Measurements from ENCODE around the gene WDTC1. TPM values are rescaled to one million over a fixed set of nuclear protein-coding genes. Genes with fewer than 3 reads are reported as not detected.

WDTC1 gene
- total and polyA plus RNA-seq, 2 experiments from 2014 or later: 3.8 to 14.0 TPM

DNA sequence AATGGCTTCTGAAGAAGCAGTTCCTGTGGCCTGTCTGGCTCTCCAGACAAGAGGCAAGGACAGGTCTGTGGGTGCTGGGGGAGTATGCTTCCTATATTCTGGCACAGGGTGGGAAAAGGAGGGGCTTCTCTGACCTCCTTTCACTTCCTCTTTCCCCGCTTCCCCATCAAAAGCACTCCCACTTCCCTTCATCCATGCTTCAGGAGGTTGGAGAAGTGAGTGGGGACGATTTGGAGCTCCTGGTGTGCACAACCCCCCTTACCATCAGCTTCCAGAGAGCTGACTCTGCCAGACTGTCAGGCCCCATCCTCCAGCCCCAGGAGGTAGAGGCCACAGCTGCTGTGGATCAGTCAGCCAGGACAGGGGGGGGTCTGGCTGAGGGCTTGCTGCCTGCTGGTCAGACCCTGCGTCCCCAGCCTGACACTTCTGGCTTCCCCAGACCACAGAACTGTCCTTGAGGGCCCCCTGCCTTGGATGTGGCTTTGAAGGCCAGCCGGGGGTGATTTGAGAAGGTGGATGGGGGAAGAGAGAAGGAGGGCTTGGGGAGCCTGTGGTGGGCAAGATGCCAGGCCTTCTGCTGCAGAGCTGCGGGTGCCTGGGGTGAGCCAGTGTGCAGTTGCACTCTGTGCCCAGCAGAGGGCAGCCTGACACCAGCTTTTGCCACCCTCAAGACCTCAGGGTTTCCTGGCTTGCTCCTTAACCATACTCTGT, 66.1 kb downstream of the WDTC1 start:
- no peak overlapping the region for H3K4me2 ChIP-seq
- H3K4me1 ChIP-seq (ENCODE audit: insufficient read depth): peaks cover 15% of the 10 kb centered on the region
- ATAC-seq: peak; percentile 83
- H3K36me3 Mint-ChIP-seq (ENCODE audit: low read depth): no peaks in the 10 kb centered on the region; the same call in 2 of the 3 replicates
- H3K4me1 Mint-ChIP-seq: peaks cover 32% of the 10 kb centered on the region
- no peak overlapping the region for H2AFZ ChIP-seq
- no peak overlapping the region for H3K4me3 ChIP-seq
- no peaks in the 10 kb centered on the region for H3K27me3 ChIP-seq (ENCODE audit: insufficient read depth)
- H3K36me3 ChIP-seq (ENCODE audit: insufficient read depth): no peaks in the 10 kb centered on the region
- no peak overlapping the region for H3K4me3 Mint-ChIP-seq
- TF ChIP-seq, protein P1, sequence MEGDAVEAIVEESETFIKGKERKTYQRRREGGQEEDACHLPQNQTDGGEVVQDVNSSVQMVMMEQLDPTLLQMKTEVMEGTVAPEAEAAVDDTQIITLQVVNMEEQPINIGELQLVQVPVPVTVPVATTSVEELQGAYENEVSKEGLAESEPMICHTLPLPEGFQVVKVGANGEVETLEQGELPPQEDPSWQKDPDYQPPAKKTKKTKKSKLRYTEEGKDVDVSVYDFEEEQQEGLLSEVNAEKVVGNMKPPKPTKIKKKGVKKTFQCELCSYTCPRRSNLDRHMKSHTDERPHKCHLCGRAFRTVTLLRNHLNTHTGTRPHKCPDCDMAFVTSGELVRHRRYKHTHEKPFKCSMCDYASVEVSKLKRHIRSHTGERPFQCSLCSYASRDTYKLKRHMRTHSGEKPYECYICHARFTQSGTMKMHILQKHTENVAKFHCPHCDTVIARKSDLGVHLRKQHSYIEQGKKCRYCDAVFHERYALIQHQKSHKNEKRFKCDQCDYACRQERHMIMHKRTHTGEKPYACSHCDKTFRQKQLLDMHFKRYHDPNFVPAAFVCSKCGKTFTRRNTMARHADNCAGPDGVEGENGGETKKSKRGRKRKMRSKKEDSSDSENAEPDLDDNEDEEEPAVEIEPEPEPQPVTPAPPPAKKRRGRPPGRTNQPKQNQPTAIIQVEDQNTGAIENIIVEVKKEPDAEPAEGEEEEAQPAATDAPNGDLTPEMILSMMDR (conservative IDR thresholded peaks at IDR 0.05; ENCODE audit: low read depth in 2 of 2): peak; percentile 71 to 99
- TF ChIP-seq CREB1 (CRISPR knock-in tag; IDR thresholded peaks at IDR 0.05; ENCODE audit: low read depth): no peak
- H3K9me2 ChIP-seq (ENCODE audit: insufficient read depth): no peaks in the 10 kb centered on the region
- H3K79me2 ChIP-seq (replicated peaks; ENCODE audit: insufficient read depth): no peaks in the 10 kb centered on the region
- H3K27ac ChIP-seq (ENCODE audit: low read depth): no peak overlapping the region
- no peaks in the 10 kb centered on the region for H3K9me3 Mint-ChIP-seq
- H3K27me3 Mint-ChIP-seq (ENCODE audit: insufficient read depth, low read depth, poor library complexity): peaks cover 4% of the 10 kb centered on the region
- DNase-seq (ENCODE audit: low spot score): peak; percentile 86
- H3F3A ChIP-seq (replicated peaks; ENCODE audit: low read depth): no peaks in the 10 kb centered on the region
- no peaks in the 10 kb centered on the region for H4K20me1 ChIP-seq (replicated peaks; ENCODE audit: insufficient read depth)
- H3K27ac Mint-ChIP-seq: peak overlapping the region; percentile 76; the same call in 1 of the 2 replicates

DNA sequence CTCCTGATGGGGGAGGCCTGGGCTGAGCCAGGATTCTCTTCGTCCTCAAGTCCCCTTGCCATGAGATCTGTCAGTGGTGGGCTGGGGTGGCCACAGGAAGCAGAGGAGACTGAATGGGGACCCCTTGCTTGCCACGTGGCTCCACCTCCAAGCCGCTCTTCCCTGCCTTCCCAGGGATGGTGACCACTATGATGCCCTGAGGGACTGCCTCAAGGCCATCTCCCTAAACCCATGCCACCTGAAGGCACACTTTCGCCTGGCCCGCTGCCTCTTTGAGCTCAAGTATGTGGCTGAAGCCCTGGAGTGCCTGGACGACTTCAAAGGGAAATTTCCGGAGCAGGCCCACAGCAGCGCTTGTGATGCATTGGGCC, 66.6 kb downstream of the WDTC1 start:
- Histone ChIP-seq H3K36me3 (ENCODE audit: insufficient read depth) (no peaks in the 10 kb centered on the region), H3K27me3 (ENCODE audit: insufficient read depth) (no peaks in the 10 kb centered on the region), H3K79me2 (replicated peaks; ENCODE audit: insufficient read depth) (no peaks in the 10 kb centered on the region), H2AFZ (no peak overlapping the region), H3K4me1 (ENCODE audit: insufficient read depth) (peaks cover 15% of the 10 kb centered on the region), H4K20me1 (replicated peaks; ENCODE audit: insufficient read depth) (no peaks in the 10 kb centered on the region), H3K4me3 (no peak overlapping the region), H3K9me2 (ENCODE audit: insufficient read depth) (no peaks in the 10 kb centered on the region), H3K27ac (ENCODE audit: low read depth) (no peak overlapping the region), H3F3A (replicated peaks; ENCODE audit: low read depth) (no peaks in the 10 kb centered on the region), H3K4me2 (peak overlapping the region; percentile 65)
- Mint-ChIP-seq H3K36me3 (ENCODE audit: low read depth) (no peaks in the 10 kb centered on the region; the same call in 2 of the 3 replicates), H3K9me3 (no peaks in the 10 kb centered on the region), H3K27me3 (ENCODE audit: insufficient read depth, low read depth, poor library complexity) (peaks cover 6% of the 10 kb centered on the region), H3K4me3 (peak overlapping the region; percentile 20; the same call in 1 of the 3 replicates), H3K4me1 (peaks cover 32% of the 10 kb centered on the region), H3K27ac (peak overlapping the region; percentile 76)
- TF ChIP-seq POLR2AphosphoS5 (IDR thresholded peaks at IDR 0.05; ENCODE audit: low read depth): no peak
- TF ChIP-seq EZH2phosphoT487 (IDR thresholded peaks at IDR 0.05; ENCODE audit: unreplicated experiment): no peak
- TF ChIP-seq, protein P1 (conservative IDR thresholded peaks at IDR 0.05; ENCODE audit: low read depth in 2 of 2): no peak
- no peak for TF ChIP-seq CREB1 (CRISPR knock-in tag; IDR thresholded peaks at IDR 0.05; ENCODE audit: low read depth)
- TF ChIP-seq JUNB (IDR thresholded peaks at IDR 0.05; ENCODE audit: unreplicated experiment): no peak
- TF ChIP-seq EZH2 (IDR thresholded peaks at IDR 0.05; ENCODE audit: low read depth, unreplicated experiment): no peak
- TF ChIP-seq ZNF331 (CRISPR knock-in tag; IDR thresholded peaks at IDR 0.05; ENCODE audit: low read depth): no peak
- DNase-seq (ENCODE audit: low spot score) (no peak), ATAC-seq (peak; percentile 8)

Measured in GM23338 (cell line).